GM18909 (cell line): ENCODE results near the gene ECM1.

Experiments
- ATAC-seq: cut with Tn5 transposase; IDR thresholded peaks from one replicate; pipeline ENCODE4 v1.9.1; 2021; ENCODE audit warnings: mild to moderate bottlenecking; ENCODE audit not compliant: unreplicated experiment, poor library complexity

ECM1 gene

GRCh38 chr1:150511985-150512660, 4.2 kb downstream of the ECM1 start:
- no peak for ATAC-seq

- ATAC-seq, result no peak
These were observed 4.9 kb downstream of the ECM1 start for GRCh38 chr1:150512846-150513245.

GRCh38 chr1:150513351-150513791, 5.5 kb downstream of the ECM1 start:
- no peak for ATAC-seq

GRCh38 chr1:150514260-150514659, 6.4 kb downstream of the ECM1 start:
- no peak for ATAC-seq

GRCh38 chr1:150514913-150515327, 7.0 kb downstream of the ECM1 start:
- no peak for ATAC-seq

GRCh38 chr1:150515328-150516049, 7.6 kb downstream of the ECM1 start, which contains the start of gene FALEC:
TSS of gene FALEC (plus strand) at chr1:150515752.
- ATAC-seq, result peak; percentile 92

GRCh38 chr1:150516050-150516591, 8.2 kb downstream of the ECM1 start:
- no peak for ATAC-seq

GRCh38 chr1:150516616-150517015, 8.7 kb downstream of the ECM1 start:
- no peak for ATAC-seq

GRCh38 chr1:150521196-150521968, 13.5 kb downstream of the ECM1 start:
- ATAC-seq, result no peak

GRCh38 chr1:150525348-150525747, 17.4 kb downstream of the ECM1 start:
- ATAC-seq, result no peak

GRCh38 chr1:150528196-150528595, 20.3 kb downstream of the ECM1 start:
- ATAC-seq, result no peak

GRCh38 chr1:150529017-150529416, 21.1 kb downstream of the ECM1 start:
- ATAC-seq, result no peak

- no peak for ATAC-seq
These were observed 22.7 kb downstream of the ECM1 start for GRCh38 chr1:150530491-150531159.

GRCh38 chr1:150532860-150533259, 25.0 kb downstream of the ECM1 start:
- no peak for ATAC-seq

- no peak for ATAC-seq
These were observed 26.1 kb downstream of the ECM1 start for GRCh38 chr1:150534002-150534401.

GRCh38 chr1:150535511-150536287, 27.8 kb downstream of the ECM1 start:
- ATAC-seq, result no peak

- no peak for ATAC-seq
These were observed 29.2 kb downstream of the ECM1 start for GRCh38 chr1:150536836-150537731.
